K562 treated with DMSO at 1 percent for 12 hours (cell line): Measurements from ENCODE around the gene LRRIQ1. TPM values are rescaled to one million over a fixed set of nuclear protein-coding genes. Genes with fewer than 3 reads are reported as not detected.

Experiments
- total RNA-seq: library from RNA; unstranded; fragments of 300-600 nt; gene quantifications from 2 replicates; pipeline ENCODE4 v1.2.3, GENCODE V29; 2022; ENCODE audit not compliant: insufficient read depth

LRRIQ1 gene, protein sequence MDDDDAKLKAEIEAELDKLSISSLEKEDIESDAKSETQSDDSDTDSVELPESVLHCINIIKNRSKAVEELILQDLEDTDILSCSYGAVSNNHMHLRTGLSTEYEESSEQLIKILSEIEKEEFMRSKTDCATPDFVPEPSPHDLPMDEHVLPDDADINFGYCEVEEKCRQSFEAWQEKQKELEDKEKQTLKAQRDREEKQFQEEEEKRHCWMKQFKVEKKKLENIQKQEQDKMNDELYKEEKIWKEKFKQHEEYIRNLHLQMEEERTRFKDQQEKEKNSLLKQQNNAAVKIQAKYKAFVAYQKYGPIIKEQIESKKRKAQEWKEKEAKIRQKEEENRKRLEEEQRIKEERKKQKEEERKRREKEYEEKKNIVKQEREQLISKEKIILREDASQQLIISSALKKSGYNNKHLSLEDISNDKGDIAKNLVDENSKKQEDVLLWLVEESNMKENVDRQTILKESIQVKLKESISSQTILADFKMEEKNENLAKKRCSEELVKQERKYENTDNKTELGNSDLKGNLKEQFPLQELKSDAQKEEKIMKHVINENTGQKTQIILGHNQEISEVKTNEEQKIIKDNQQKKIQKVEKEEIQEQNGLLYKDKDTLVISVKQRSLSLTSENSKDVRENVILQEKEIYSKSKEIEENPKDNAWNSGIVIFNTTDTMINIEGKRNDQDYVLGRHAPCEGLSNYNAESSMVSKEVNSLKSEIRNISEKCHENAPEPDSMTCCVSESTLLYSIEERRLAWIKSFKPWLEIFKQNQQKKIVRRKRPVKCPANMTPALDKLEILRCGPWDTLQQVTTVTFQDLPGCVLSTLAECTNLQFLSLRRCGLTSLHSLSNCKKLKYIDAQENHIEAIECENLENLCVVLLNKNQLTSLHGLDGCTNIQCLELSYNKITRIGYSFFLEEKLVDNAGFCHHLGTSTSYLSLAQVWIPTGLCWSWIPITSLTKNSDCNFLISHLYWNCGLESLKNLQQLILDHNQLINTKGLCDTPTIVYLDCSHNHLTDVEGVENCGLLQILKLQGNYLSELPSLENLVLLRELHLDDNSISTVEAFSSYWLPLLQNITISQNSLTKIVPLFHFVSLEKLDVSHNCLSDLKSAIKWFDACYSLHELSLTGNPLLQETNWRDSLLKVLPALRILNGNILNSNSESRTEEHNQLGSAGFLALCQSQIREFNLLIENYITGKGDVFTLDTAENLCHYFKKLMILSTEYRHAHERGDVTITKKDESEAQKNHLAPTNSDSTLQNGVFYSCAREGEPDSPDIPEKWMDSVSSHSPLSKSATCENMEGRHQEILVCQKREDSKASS (N-terminal part only)
- total RNA-seq: not detected in 2 replicates

GRCh38 chr12:85036234-85036707 lies at the start of gene LRRIQ1, which contains the start of gene TSPAN19:
Gene LRRIQ1, plus strand, starts transcription at chr12:85036351. Its CDS starts 1,826 bp downstream, at chr12:85038177.
Gene TSPAN19, minus strand, starts transcription at chr12:85036277. Its CDS starts 6,331 bp downstream, at chr12:85029946.

GRCh38 chr12:85280165-85280983 lies 244.2 kb downstream of the LRRIQ1 start, which contains the start of gene ALX1:
Gene ALX1, plus strand, starts transcription at chr12:85280220. Its CDS starts 42 bp downstream, at chr12:85280262.

Other genes with a start within 250 kb of the LRRIQ1 start
- gene SLC6A15, start 123.6 kb upstream of the LRRIQ1 start, total RNA-seq: not detected in 2 replicates
- gene TSPAN19, start 74 bp upstream of the LRRIQ1 start, total RNA-seq: not detected in 2 replicates
- not detected in 2 replicates for gene ALX1, start 243.9 kb downstream of the LRRIQ1 start, total RNA-seq